ENCODE measurements around the gene VPS11.
A peak's percentile ranks its signal among the peaks of the same experiment; 100 is the strongest.
"Not testable (repeated sequence)": the region's sequence is repeated elsewhere in the genome, so short reads cannot be mapped to it uniquely, and the experiment has no call there.

VPS11 gene

DNA sequence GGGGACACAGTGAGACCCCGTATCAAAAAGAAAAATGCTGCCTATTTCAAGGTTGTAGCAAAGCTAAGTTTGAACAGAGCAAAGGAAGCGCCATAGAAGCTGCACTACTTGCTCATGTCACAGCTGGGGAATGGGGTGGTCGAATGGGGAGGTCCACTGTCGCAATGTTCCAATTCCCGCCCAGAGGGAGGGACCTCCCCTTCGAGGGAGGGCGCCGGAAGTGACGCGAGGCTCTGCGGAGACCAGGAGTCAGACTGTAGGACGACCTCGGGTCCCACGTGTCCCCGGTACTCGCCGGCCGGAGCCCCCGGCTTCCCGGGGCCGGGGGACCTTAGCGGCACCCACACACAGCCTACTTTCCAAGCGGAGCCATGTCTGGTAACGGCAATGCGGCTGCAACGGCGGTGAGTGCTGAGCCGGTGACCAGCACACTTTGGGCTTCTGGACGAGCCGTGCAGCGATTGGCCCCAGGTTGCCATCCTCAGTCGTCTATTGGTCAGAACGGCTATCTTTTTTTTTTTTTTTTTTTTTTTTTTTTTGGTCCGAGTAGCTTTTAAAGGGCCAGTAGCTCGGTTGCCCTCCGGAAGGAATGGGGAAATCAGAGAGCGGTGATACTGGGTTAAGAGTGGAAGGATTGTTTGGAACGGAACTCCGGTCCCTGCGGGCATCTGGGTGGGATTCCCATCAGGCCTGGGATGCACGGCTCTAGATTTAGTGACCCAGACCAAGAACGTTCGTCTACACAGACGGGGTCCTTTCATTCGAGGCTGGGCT, 17.2 kb downstream of the VPS11 start, which contains the start of gene HMBS:
HMBS (plus strand) TSS at position 219 of the 774 bp plus-strand sequence; CDS start at position 372, 153 bp downstream.
- DNase-seq = peak; percentile 87

DNA sequence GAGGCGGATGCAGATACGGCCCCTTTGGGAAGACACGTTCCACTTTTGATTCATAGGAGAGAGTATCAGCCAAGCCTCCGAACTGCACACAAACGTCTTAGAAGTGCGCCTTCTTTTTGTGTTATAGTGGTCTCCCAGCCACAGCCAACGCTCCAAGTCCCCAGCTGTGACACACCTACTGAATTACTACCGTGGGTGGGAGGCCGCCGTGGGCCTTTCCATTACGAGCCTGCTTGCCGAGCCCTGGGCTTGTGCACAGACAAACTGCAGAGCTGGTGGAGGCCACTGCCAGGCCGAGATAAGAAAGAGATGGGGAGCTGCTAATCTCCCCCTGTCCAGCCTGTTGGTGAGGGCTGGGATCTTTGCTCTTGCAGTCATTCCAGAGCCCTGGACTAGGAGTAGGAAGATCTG, 17.8 kb downstream of the VPS11 start:
- DNase-seq = peak; percentile 11

DNA sequence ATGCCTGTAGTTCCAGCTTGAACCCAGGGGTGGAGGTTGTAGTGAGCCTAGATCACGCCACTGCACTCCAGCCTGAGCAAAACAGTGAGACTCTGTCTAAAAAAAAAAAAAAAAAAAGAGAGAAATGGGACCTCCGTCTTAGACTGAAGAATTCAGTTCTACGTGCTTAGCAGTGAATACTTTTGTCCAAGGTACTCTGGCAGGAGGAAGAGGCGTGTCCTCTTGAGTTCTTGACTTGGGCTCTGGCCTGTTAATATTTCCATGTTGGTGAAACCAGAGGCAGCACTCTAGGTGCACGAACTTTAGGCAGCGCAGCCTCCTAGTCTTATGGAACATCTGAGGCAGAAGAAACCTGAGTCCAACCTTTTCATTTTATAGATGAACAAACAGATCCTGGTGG, 19.5 kb downstream of the VPS11 start:
- DNase-seq = no peak

DNA sequence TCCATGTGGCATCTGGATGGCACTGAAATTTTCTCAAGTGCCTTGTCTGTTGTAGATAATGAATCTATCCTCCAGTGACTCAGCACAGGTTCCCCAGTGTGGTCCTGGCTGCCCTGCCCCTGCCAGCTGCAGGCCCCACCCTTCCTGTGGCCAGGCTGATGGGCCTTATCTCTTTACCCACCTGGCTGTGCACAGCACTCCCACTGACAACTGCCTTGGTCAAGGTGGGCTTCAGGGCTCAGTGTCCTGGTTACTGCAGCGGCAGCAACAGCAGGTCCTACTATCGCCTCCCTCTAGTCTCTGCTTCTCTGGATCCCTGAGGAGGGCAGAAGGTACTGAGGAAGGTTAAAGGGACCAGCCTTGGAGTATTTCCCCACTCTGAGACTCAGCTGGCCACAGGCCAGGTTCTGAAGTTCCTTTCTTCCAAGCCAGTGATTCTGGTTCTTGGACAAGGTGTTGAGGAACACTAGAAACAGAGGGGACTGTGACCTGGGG, 20.2 kb downstream of the VPS11 start:
- DNase-seq = no peak

DNA sequence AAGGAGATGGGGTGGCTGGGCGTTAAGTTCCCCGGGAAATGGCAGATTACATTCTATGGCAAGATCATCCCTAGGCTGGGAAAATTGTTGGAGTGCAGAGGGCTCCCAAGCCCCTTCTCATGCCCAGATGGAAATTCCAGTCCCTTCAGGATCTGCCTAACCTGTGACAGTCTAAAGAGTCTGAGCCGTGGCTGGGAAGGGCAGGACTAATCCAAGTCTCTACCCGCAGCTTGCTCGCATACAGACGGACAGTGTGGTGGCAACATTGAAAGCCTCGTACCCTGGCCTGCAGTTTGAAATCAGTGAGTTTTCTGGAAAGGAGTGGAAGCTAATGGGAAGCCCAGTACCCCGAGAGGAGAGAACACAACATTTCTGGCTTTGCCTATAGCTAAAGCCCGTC, 20.8 kb downstream of the VPS11 start:
- DNase-seq = no peak

DNA sequence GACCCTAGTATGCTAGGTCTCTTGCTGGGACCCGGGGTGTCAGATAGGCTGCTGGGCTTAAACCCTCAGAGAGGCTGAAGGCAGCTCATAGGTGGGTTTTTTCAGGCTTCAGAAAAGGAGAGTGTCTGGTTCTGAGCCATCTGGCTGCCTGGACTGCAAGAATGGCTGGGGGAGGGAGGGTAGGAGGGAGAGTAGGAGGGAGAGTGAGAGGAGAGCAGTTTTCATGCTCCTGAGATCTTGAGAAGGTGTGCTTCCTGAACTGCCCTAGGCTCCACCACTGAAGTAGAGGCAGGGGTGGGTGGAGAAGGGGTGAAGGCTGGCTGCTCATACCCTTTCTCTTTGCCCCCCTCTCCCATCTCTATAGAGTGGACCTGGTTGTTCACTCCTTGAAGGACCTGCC, 21.7 kb downstream of the VPS11 start:
- no peak for DNase-seq

DNA sequence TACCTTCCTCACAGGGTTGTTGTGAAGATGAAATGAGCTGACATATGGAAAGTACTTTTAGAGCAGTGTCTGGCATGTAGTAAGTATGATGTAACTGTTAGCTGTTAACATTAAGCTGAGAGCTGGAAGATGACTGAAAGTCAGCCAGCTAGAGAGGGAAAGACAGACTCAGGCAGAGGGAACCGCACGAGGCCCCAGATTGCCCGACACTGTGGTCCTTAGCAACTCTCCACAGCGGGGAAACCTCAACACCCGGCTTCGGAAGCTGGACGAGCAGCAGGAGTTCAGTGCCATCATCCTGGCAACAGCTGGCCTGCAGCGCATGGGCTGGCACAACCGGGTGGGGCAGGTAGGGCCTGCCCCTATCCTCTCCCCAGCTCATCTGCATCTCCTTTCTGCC, 23.6 kb downstream of the VPS11 start:
- DNase-seq = no peak

DNA sequence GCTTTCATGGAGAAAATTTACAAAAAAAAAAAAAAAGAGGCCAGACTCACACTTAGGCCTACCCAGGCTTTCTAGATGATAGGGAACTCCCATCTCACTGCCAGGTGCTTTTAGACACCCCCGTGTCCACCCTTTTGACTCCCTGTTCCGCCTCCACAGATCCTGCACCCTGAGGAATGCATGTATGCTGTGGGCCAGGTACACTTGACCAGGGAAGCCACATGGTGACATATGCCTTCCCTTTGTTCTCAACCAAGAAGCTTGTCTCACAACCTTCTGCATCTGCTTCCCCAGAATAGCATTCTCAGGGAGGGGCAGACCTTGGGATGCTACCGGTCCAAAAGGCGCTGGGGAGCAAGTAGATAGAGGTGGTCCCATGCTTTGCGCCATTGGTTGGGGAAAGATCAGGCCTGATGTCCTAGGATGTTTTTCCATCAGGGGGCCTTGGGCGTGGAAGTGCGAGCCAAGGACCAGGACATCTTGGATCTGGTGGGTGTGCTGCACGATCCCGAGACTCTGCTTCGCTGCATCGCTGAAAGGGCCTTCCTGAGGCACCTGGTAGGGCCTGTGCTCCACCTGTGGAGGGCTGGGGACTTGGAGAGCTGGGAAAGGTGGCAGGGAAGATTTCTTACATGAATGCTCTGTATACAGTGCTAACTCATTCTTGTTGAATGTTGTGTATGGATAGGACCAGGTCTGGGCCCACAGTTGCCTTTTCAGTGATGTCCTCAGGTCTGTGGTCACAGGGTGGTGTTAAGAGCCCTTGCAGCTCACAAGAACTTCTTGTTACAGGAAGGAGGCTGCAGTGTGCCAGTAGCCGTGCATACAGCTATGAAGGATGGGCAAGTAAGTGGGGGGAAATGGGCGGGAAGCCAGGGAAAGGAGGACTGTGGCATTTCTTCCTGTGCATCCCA, 24.6 kb downstream of the VPS11 start:
- DNase-seq = no peak

DNA sequence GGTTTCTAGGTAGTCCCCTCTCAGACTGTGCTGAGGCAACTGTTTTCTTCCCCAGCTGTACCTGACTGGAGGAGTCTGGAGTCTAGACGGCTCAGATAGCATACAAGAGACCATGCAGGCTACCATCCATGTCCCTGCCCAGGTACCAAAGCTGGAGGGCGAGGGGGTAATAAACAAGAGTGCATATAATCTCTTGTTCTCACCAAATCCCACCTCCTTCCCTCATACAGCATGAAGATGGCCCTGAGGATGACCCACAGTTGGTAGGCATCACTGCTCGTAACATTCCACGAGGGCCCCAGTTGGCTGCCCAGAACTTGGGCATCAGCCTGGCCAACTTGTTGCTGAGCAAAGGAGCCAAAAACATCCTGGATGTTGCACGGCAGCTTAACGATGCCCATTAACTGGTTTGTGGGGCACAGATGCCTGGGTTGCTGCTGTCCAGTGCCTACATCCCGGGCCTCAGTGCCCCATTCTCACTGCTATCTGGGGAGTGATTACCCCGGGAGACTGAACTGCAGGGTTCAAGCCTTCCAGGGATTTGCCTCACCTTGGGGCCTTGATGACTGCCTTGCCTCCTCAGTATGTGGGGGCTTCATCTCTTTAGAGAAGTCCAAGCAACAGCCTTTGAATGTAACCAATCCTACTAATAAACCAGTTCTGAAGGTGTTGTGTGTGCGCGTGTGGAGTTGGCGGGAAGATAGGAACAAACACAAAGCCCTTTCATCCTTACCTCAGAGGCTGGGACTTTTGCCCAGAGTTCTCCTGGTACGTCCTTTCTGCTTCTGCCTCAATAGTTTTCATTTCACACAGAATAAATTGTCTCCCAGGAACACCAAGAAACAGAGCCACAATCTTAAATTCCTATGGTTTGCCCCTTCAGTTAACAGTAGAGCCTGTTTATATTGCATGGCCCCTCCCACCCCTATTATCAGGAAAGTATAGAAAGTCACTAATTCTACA, 25.5 kb downstream of the VPS11 start:
- DNase-seq = no peak

DNA sequence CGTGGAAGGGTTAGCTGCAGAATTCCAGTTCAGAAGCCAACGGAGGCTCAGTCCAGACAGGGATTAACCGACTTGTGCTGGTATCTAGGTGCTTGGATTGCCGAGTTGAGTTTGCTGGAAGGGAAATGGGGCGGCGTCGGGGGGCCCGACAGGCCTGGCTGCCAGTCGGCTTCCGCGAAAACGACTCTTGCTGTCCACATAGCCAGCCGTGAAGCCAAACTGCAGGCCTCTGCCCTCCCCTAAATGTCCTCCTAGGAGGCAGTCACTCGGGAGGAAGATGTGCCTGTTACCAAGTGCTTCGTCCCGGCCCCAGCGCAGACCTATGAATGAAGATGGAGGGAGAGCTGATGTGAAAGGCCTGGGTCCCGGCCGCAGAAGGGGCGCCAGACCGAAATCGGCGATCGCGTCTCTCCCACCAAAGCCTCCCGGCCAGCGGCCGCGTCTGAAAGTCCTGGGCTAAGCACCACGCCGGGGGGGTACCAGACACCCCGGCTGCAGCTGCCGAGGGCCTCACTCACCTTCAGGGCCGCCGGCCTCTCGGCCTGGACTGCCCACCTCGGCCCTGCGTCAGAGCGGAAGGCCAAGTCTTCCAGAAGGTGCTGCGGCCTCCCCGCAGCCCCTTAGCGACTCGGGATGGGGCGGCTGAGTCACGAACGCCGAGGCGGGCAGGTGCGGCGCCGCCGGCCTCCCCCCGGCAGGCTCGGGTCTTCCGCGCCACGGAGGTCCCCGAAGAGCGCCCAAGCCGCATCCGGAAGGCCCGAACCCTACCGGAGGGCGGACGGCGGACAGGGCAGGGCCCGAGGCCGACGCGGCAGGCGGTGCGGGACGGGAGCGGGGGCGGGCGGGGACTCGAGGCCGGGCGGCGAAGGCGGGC, 26.6 kb downstream of the VPS11 start:
- peak; percentile 43 for DNase-seq

DNA sequence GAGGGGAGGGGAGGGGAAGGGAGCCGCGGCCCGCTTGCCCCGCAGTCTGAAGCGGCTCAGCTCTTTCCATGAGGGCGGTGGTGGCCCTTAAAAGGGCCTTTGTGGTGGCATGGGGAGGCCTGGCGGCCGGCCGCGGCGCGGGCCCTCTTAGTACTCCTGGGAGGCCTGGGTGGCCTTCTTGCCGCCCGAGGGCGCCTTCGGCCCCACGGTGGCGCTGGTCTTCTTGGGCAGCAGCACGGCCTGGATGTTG, 27.1 kb downstream of the VPS11 start:
- no peak for DNase-seq

DNA sequence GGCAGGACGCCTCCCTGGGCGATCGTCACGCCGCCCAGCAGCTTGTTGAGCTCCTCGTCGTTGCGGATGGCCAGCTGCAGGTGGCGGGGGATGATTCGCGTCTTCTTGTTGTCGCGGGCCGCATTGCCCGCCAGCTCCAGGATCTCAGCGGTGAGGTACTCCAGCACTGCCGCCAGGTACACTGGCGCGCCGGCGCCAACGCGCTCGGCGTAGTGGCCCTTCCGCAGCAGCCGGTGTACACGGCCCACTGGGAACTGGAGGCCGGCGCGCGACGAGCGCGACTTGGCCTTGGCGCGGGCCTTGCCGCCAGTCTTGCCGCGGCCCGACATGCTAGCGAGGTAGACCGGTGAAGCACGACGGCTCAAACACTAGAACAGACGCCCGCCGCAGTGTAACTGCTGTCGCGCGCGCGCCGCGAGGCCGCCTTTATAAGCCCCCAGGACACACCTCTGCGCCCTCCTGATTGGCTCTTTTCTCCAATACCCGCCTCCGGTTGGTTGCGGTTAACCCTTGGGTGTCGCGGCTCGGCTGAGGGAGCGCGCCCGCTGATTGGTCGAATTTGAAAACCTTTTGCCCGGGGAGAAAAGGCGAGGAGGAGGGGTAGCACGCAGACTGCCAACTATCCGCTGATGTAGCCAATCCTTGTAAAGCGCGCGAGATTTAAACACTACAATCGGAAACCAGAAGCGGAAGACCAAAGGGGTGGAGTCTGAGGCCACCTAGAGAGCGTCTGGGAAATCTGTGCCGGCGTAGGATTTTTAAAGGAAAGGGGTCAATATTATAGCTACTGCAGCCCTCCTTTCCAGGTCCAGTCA, 27.7 kb downstream of the VPS11 start:
- peak; percentile 97 for DNase-seq

DNA sequence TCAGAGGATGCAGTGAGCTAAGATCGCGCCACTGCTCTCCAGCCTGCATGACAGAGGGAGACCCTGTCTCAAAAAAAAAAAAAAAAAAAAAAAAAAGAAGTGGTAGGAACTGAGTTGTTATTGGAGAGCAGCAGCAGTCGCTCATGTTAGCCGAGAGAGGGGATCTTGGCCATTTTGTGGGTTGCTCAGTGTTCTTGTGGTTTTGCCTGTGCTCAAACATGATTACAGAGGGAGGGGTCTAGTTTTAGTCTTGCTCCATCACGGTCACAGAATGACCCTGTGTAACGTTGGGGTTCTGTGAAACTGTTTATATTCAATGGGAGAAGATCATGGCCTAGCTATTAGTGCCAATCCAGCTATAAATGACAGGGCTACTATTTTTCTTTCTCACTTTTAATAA, 32.1 kb downstream of the VPS11 start:
- DNase-seq = no peak

DNA sequence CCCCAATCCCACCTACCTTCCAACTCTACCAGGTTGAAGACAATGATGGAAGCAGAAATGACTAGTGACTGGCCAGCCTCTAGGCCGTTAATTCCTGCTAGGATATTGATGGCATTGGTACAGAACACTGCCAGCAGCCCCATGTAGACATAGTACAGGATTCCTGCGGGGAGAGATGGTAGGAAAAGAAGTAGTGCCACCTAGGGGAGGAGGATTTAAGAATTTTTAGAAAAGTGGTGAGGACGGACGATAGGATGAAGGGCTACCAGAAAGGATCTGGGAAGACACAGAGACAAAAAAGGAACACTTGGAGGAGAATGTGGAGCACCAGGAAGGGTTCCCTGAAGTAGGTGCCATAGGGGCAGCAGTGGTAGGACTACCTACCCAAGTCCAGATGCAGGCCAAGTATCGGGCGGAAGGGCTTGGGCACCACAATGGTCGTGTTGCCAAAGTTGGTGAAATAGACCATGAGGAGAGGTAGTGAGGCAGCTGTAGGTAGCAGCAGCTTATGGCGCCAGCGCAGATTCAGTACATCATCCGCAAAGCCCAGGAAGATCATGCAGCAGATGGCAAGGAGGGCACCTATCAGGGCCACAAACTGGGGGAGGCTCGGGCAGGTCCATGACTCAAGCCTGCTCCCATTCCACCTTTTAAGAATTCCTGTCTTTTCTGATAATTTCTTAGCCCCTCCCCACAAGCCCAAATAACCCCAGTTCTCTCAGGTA, 32.8 kb downstream of the VPS11 start:
- DNase-seq = no peak

DNA sequence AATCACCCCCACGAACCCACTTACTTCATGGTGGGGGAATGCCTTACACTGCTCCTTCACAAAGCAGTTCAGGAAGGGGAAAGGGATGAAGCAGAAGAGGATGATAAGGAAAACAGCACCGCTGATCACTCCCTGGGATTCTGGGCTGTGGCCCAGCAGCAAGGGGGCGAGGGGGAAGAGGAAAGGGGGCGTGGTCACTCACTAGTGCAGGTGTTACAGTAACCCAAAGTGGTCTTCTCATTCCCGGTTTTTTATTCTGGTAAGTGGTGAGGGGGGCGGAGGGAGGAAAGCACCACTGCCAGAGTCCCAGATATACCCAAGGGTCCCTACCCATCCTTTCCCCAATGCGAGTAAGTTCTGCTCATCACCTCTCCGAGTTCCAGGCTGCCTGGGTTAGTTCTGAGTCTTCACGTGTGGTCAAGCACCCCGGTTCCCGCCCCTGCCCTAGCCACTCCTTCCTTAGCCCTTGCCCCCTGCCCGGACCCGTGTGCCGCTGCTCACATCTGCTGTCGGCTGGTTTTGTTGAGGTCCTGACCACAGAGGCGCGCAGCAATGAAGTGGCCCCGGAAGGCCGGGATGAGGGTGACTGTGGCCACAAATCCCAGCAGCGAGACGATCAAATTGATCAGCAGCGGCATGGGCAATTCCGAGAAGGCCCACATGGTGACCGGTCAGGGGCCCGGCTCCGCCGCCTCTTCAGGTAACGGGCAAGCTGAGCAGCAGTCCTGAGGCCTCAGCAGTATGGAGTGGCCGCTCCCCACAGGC, 33.6 kb downstream of the VPS11 start:
- DNase-seq = no peak

DNA sequence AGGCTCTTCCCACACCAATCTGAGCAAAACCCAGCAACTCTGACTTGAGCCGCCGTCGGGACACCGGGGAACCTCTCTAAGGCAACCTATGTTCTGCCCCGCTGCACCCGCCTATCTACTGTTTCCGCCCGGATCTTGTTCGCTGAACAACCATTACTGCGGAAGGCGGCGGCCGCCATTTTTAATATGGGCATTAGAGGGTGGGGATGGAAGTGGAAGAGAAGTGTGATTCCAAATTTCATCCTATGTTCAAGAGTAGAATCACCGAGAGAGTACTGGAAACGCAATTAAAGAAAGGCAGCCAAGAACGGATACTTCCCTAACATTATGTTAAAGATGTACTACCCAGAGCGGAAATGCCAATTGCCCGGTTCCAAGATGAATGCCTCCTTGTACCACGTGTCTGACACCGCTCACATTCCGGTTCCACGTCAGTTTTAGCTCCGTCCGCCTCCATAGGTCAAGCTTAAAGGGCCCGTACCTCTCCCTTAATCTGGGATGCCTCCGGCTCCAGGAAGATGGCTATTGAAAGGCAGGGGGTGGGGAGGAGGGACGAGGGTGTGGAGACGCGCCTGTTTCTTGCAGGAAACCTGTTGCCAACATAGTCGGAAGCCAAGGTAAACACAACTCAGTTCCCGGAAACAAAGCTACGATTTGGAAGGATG, 34.3 kb downstream of the VPS11 start, which contains the start of gene DPAGT1:
DPAGT1 (minus strand) TSS at position 95 of the 665 bp plus-strand sequence. CDS start 198 bp downstream, outside the sequence.
- peak; percentile 76 for DNase-seq

DNA sequence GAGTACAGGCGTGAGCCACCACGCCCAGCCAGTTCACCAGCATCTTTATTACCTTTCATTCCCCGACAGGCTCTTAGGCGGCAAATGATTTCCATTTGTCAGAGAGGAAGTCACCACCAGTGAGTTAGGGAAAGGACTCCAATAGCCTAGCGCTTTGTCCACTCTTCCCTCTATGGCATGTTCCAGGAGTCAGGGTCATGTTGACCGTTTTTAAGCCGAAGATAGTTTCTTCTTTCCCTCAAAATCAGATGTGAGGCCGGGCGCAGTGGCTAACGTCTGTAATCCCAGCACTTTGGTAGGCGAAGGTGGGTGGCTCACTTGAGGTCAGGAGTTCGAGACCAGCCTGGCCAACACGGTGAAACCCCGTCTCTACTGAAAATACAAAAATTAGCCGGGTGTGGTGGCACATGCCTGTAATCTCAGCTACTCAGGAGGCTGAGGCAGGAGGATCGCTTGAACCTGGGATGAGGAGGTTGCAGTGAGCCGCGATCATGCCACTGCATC, 35.6 kb downstream of the VPS11 start:
- DNase-seq = not testable (repeated sequence)

DNA sequence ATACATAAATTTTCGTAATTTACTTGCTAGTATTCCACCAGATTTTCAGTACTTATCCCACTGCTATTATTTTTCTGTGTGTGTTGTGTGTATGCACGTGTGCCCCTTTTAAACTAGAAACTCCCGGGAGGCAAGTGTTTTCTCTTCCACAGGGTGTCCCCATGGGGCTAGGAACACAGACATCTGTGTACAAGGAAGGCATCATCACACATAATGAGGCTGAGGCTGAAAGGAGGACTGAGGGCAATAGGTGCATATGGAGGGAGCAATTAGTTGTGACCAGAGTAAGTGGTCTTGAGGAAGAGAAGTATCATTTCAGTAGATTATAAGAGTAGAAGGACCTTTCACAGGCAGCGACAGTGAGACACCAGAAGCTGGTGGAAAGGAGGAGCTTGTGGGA, 36.2 kb downstream of the VPS11 start:
- DNase-seq = no peak

All from T-helper 9 cell (primary cell).